CD4-positive, alpha-beta T cell (primary cell): Measurements from ENCODE around the gene SLC5A9. TPM values are rescaled to one million over a fixed set of nuclear protein-coding genes. Genes with fewer than 3 reads are reported as not detected.

Experiments used
- ATAC-seq: fragments of 200-7000 bp; cut with Tn5 transposase; one replicate; pipeline ENCODE4 v1.10.0; 2022; ENCODE audit warnings: mild to moderate bottlenecking; ENCODE audit not compliant: poor library complexity
- CTCF ChIA-PET: fragments of 350-600 bp; sonication (Branson Sonifier 250); formaldehyde crosslinking; loops from one replicate; lab custom pipeline; 2021; ENCODE audit warnings: antibody characterized with exemption, inconsistent platforms; lab: Charles Lee
- POLR2A ChIA-PET: fragments of 350-600 bp; sonication (Branson Sonifier 250); formaldehyde crosslinking; loops from one replicate; lab custom pipeline; 2021; ENCODE audit warnings: antibody characterized with exemption, inconsistent platforms; lab: Charles Lee
- DNase-seq, 14 experiments: peaks; one replicate each; pipeline ENCODE4 v3.0.0-alpha.2; 2013 to 2020; ENCODE audit warnings: mixed read lengths in 2 of 14
- H3K27ac ChIP-seq, 2 donors: one replicate each; pipeline versions ENCODE4 v1.5.1 to v1.7.0; 2013; ENCODE audit warnings: low read length in 2 of 2, low read depth in 1 of 2, mild to moderate bottlenecking in 1 of 2
- H3K27me3 ChIP-seq, 2 experiments: 1 replicate in 1 of 2; 2 replicates in 1 of 2; pipeline versions ENCODE4 v1.6.1 to v1.7.0; 2013; ENCODE audit warnings: low read length in 2 of 2, control low read depth in 1 of 2, mild to moderate bottlenecking in 1 of 2, moderate library complexity in 1 of 2; ENCODE audit not compliant: insufficient read depth in 2 of 2, control insufficient read depth in 1 of 2
- H3K36me3 ChIP-seq: one replicate; pipeline ENCODE4 v1.6.1; 2013; ENCODE audit warnings: low read length, control low read depth; ENCODE audit not compliant: insufficient read depth
- H3K4me1 ChIP-seq: one replicate; pipeline ENCODE4 v1.6.1; 2013; ENCODE audit warnings: low read length, control low read depth; ENCODE audit not compliant: insufficient read depth
- H3K4me3 ChIP-seq: one replicate; pipeline ENCODE4 v1.5.1; 2013; ENCODE audit warnings: mild to moderate bottlenecking, low read length, moderate library complexity
- H3K9me3 ChIP-seq, 2 experiments: 1 replicate in 1 of 2; 2 replicates in 1 of 2; pipeline versions ENCODE4 v1.6.1 to v1.7.0; 2013; ENCODE audit warnings: low read length in 2 of 2, mild to moderate bottlenecking in 2 of 2, control low read depth in 1 of 2, moderate library complexity in 1 of 2; ENCODE audit not compliant: control insufficient read depth in 1 of 2, insufficient read depth in 1 of 2
- H3K27ac Mint-ChIP-seq: one replicate; pipeline ENCODE4 v1.8.0; 2020; ENCODE audit warnings: mixed read lengths
- H3K27me3 Mint-ChIP-seq: one replicate; pipeline ENCODE4 v1.8.0; 2021; ENCODE audit warnings: mixed read lengths
- H3K36me3 Mint-ChIP-seq: one replicate; pipeline ENCODE4 v1.8.0; 2021; ENCODE audit warnings: low read depth, mixed read lengths
- H3K4me1 Mint-ChIP-seq: one replicate; pipeline ENCODE4 v1.8.0; 2021; ENCODE audit warnings: low read depth, mixed read lengths
- H3K4me3 Mint-ChIP-seq: one replicate; pipeline ENCODE4 v1.8.0; 2020; ENCODE audit warnings: mild to moderate bottlenecking, mixed read lengths
- H3K9me3 Mint-ChIP-seq: one replicate; pipeline ENCODE4 v1.8.0; 2020; ENCODE audit warnings: mixed read lengths
- intact Hi-C, 2 experiments: fragments of 100-400 bp; cut with DNase I in 1 of 2; cut with micrococcal nuclease in 1 of 2; formaldehyde crosslinking; loops; one replicate each; pipeline versions ENCODE4 v1.15.1 to v1.9.0; 2023 to 2025; cut with DNase I, micrococcal nuclease
- total RNA-seq, 174 experiments: library from RNA in 2 of 174; stranded (reverse) in 2 of 174; gene quantifications; one replicate each; pipeline ENCODE4 v1.2.3 and lab custom pipeline; 2021 to 2026
- TF ChIP-seq, protein P1 (sequence below): fragments of 200-600 bp; IDR thresholded peaks from one replicate; pipeline ENCODE4 v1.8.0; 2022; ENCODE audit warnings: antibody characterized with exemption, mild to moderate bottlenecking

The SLC5A9 gene
- total RNA-seq, 2 experiments from 2014 or later: not detected

DNA sequence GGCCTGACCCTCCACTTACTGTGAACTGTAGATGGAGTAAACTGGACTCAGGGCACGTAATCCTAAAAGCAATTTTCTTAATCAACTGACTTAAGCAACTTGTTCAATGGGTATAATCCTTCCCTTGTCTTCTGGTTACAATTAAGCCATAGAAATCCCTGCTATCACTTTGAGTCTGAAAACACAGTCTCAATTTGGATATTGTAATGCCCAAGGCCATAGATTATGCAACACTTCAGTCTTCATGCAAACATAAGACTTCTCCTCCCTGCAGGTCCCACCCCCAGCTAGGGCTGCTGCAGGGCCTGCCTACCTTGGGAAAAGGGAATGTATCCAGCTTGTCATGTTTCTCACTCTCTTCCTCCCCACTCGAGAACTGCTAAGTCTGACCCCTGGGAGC is 6.2 kb upstream of the SLC5A9 start:
- TF ChIP-seq, protein P1, sequence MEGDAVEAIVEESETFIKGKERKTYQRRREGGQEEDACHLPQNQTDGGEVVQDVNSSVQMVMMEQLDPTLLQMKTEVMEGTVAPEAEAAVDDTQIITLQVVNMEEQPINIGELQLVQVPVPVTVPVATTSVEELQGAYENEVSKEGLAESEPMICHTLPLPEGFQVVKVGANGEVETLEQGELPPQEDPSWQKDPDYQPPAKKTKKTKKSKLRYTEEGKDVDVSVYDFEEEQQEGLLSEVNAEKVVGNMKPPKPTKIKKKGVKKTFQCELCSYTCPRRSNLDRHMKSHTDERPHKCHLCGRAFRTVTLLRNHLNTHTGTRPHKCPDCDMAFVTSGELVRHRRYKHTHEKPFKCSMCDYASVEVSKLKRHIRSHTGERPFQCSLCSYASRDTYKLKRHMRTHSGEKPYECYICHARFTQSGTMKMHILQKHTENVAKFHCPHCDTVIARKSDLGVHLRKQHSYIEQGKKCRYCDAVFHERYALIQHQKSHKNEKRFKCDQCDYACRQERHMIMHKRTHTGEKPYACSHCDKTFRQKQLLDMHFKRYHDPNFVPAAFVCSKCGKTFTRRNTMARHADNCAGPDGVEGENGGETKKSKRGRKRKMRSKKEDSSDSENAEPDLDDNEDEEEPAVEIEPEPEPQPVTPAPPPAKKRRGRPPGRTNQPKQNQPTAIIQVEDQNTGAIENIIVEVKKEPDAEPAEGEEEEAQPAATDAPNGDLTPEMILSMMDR: no peak
- no peaks in the 10 kb centered on the region for H3K9me3 Mint-ChIP-seq
- ChIA-PET POLR2A (no interaction called here), CTCF (no interaction called here)
- no peaks in the 10 kb centered on the region for H3K27me3 Mint-ChIP-seq
- ATAC-seq: no peak
- Histone ChIP-seq H3K36me3 (no peaks in the 10 kb centered on the region), H3K4me1 (no peaks in the 10 kb centered on the region), H3K27me3 (no peaks in the 10 kb centered on the region), H3K9me3 (no peaks in the 10 kb centered on the region), H3K4me3 (no peak overlapping the region), H3K27ac (no peak overlapping the region)
- DNase-seq: no peak
- no peak overlapping the region for H3K4me3 Mint-ChIP-seq
- intact Hi-C loops: no loop called here
- H3K27ac Mint-ChIP-seq: no peak overlapping the region
- H3K4me1 Mint-ChIP-seq: no peaks in the 10 kb centered on the region
- H3K36me3 Mint-ChIP-seq: no peaks in the 10 kb centered on the region

DNA sequence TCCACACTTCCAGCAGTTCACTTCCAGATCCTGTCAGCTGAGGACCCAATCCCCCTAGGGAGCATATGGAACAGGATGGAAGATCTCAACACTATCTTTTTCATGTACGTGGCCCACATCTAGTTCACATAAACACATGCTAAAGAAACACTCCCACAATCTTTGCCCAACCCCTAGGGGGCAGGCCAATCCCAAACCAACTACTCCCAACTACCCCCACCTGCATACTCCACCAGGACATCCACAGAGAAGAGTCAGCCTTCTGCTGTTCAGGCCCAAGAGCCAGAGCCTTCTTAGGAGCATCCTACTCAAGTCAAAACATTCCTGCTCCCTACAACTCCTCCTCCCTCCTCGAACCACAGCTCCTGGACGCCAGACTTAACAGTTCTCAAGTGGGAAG is 5.6 kb upstream of the SLC5A9 start:
- TF ChIP-seq, protein P1: no peak
- ChIA-PET POLR2A (no interaction called here), CTCF (no interaction called here)
- Mint-ChIP-seq H3K27ac (no peak overlapping the region), H3K36me3 (no peaks in the 10 kb centered on the region), H3K9me3 (no peaks in the 10 kb centered on the region), H3K27me3 (no peaks in the 10 kb centered on the region), H3K4me1 (no peaks in the 10 kb centered on the region), H3K4me3 (no peak overlapping the region)
- Histone ChIP-seq H3K4me3 (no peak overlapping the region), H3K9me3 (no peaks in the 10 kb centered on the region), H3K36me3 (no peaks in the 10 kb centered on the region), H3K4me1 (no peaks in the 10 kb centered on the region), H3K27ac (no peak overlapping the region), H3K27me3 (no peaks in the 10 kb centered on the region)
- intact Hi-C loops: no loop called here
- DNase-seq (no peak), ATAC-seq (no peak)

DNA sequence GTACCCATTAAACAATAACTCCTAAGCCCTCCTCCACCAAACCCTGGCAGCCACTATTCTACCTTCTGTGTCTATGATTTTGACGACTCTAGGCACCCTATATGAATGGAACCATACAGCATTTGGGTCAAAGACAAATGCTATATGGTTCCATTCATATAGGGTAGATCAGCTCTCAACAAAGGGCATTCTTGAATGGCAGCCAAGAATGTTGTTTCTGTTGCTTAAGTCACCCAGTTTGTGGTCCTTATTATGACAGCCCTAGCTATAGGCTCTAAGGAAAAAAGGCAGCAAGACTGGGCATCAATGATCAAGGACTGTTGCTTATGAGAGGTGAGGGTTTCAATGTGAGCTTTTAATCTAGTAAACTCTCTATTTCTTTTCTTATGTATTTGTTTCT is 4.7 kb upstream of the SLC5A9 start:
- H3K9me3 Mint-ChIP-seq: no peaks in the 10 kb centered on the region
- CTCF ChIA-PET: no interaction called here
- intact Hi-C loops: no loop called here

More for the DNA sequence above, 4.7 kb upstream of the SLC5A9 start:
- Mint-ChIP-seq H3K27ac (no peak overlapping the region), H3K4me1 (no peaks in the 10 kb centered on the region), H3K27me3 (no peaks in the 10 kb centered on the region), H3K4me3 (no peak overlapping the region), H3K36me3 (no peaks in the 10 kb centered on the region)
- Histone ChIP-seq H3K4me3 (no peak overlapping the region), H3K27ac (no peak overlapping the region), H3K36me3 (no peaks in the 10 kb centered on the region), H3K4me1 (no peaks in the 10 kb centered on the region), H3K9me3 (no peaks in the 10 kb centered on the region), H3K27me3 (no peaks in the 10 kb centered on the region)
- DNase-seq (no peak), ATAC-seq (no peak)
- POLR2A ChIA-PET: no interaction called here
- TF ChIP-seq, protein P1: no peak
